Stimulated activated CD4-positive, alpha-beta T cell treated with anti-CD3 and anti-CD28 coated beads, TNF-alpha, amount 100 ng/mL, for 24 hours (primary cell): ENCODE results near the gene FBXO48.

Experiments used
- DNase-seq, 3 experiments: peaks; one replicate each; pipeline ENCODE4 v3.0.0-alpha.2; 2020; ENCODE audit warnings: low read depth in 3 of 3

FBXO48 gene

DNA sequence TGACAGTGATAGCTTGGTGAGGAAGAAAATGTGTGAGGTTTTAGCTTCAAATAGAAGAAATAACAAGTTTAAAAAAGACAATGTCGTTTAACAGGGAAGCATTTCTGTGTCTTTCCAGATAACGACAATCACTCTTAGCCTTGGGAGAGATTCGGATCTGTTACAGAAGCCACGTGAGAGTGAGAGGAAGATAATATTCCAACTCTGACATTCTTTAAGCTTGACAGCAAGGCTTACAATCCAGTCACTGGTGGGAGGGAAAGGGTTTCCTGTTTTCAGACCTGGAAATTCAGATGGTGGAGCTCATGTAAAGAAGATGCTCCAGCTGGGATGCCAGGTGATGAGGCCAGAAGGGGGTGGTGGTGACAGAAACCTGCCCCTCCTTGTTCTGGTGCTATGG lies 30.8 kb downstream of the FBXO48 start:
- DNase-seq, result no peak

DNA sequence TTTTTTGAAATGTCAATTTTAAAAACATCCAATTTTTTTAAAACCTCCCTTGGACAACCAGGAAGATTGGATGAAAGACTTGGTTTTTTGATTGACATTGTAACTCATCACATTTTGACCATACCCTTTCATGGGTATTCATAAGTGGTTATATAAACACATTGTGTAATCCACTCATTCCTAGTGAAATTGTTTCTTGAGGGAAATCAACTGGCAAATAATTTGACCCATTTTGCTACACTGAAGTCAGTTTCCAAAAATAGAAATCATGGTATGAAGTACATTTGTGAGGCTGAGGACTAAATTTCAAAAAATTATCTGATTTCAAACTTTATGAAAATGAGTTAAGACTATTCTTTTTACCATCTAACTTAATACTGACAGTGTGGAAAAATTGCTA lies 31.5 kb downstream of the FBXO48 start:
- no peak for DNase-seq

DNA sequence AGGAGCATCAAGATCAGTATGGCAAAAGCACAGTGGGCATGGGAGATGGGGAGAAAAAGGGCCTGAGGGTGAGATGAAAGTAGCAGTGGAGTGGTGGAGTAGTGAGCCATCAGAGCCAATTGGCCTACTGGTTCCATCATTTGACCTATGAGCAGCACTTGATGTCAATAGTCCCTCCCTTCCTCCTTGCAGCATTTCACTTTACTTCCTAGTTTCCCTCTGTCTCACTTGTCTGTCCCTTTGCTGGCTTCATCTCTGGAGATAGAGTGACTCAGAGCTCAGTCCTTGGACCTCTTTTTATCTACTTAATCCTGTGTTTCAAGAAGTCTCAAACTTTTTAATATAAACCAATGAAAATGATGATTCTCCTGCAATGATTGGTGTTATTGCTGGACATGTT lies 32.1 kb downstream of the FBXO48 start:
- DNase-seq, result no peak

DNA sequence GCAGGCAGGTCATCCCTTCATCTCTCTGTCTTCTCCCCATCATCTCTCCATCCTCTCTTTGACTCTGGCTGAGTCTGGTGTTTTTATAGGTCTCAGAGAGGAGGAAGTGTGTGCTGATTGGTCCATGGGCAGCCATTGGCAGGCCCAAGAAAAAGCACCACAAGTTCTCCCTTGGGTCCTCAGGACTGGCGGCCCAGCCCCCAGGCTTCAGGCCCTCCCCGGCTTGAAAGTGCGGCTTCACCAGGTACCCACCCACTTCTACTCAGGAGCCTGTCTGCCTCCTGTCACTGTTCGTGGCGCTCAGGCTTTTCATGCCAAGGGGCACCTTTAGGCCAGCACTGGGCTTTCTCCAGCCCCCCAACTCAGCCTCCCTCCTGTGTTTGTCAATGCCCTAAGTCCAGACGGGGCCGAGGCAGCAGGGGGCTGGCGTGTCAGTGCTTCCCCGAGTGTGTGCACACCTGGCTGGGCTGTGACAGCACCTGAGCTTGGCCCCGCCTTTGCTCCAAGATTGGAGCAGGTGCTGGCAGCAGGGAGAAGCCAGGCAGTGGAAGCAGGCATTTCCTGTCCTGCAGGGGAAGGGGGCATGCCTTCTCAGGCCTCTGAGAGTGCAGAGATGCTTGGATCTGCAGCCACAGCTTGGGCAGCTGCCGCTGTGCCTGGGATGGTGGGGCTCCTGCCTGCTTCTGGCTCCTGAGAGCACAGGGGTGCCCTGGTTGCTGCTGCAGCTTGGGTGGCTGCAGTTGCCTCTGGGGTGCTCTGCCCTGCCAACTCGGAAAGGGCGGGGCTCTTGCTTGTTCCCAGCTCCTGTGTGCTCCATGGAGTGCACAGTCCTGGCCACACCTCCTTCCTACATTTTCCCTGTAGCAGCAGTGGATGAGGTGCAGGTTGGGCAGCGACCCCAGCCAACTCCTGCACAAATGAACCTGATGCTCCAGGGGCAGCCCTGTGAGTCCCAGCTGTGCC lies 34.1 kb downstream of the FBXO48 start:
- no peak for DNase-seq

DNA sequence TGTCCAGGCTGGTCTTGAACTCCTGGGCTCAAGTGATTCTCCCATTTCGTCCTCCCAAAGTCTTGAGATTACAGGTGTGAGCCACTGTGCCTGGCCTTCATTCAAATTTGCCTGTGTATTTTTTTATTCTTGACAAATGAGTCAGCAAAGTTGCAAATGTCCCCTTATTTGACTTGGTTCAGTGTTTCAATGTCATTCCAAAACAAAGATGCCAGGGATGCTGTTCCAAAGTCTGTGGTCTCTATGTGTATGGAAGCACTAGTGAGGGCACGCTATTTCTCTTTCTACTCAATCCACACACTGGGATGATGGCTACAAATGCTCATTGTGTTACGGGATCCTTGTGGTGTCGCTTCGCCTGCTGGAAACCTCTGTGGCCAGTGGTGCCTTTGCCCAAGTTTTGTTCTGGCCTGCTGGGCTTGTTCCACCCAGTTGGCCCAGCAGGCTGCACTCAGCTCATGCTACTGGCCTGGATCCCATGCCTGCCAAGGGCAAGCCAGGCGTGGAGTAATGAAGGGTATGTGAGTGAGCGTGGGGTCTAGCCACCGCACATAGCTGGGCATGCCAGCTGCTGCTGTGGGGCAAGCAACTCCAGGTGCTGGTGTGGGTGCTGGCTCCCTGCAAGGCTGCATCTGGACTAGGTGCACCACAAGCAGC lies 35.6 kb downstream of the FBXO48 start:
- DNase-seq, result no peak

DNA sequence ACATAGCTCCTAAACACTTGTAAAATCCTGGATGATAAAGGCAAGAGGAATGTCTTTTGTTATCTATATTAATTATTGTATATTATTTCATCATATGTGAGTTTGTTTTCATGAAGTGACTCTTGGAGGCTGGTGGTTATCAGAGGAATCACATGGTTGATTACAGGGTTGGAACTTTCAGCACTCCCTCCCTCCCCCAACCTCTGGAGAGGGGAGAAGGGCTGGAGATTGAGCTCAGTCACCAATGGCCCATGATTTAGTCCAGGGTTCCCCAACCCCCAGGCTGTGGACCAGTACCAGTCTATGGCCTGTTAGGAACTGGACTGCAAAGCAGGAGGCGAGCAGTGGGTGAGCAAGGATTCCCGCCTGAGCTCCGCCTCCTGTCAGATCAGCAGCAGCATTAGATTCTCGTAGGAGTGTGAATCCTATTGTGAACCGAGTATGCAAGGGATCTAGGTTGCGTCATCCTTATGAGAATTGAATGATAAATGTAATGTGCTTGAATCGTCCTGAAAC lies 37.7 kb downstream of the FBXO48 start:
- DNase-seq, result no peak

DNA sequence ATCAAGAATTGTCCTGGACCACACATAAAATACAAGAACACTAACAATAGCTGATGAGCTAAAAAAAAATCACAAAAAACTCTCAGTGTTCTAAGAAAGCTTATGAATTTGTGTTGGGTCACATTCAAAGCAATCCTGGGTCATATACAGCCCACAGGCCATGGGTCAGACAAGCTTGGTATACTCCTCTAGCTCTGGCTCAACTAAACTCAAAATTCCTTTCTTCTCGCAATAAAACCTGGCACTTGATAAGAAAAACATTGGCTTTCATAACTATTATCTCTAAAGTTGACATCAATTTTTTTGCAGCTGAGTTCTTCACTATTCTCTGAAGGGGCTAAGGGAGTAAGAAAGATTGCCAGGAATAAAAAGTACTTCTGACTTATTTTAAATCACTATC lies 38.3 kb downstream of the FBXO48 start:
- no peak for DNase-seq

DNA sequence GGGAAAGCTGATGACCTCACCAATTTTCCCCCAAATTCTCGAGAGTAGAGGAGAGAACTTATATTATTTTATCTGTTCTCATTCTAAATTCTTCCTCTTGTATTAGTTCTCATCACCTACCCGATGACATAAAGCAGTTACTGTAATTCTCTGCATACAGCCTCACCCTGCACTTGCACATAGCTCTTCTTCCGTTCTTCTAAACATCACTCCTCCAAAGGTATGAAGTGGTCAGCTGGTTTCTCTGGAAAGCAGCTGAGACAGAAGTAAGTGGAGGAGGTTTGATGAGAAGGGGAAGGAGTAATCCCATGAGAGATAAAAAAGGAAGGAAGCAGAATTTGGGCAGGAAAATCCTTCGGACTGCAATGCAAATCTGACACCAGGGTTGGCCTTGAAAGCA lies 39.0 kb downstream of the FBXO48 start:
- no peak for DNase-seq

DNA sequence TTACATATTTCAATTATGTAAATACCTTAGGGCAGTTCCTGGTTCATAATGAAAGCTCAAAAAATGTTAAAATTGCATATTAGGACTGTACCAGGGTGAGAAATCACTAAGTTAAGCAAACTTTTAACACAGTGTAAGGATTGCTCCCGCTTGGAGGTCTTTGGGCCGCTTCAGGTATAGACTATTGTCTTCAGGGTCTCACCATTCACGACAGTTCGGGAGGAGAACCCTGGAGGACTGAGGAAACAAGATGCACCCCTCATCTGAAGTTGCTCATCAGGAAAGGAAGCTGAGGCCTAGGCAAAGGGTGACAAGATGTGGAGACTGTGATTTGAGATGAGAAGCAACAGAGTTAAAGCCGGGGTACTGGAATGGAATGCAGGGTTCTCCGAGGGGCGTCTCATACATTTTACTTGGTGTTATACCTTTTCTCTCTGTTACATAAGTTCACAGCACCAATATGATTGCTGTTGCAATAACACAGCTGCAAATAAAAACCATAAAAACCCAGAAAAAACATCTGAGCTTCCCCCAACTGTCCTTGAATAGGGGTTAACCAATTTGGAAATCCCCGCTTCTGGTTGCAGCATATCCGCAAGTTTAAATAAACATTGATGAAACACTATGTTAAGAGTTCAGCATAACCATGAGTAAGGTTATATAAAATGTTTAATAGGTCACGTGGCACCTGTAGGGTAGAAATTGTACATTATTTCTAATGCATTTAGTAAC lies 40.1 kb downstream of the FBXO48 start:
- no peak for DNase-seq

DNA sequence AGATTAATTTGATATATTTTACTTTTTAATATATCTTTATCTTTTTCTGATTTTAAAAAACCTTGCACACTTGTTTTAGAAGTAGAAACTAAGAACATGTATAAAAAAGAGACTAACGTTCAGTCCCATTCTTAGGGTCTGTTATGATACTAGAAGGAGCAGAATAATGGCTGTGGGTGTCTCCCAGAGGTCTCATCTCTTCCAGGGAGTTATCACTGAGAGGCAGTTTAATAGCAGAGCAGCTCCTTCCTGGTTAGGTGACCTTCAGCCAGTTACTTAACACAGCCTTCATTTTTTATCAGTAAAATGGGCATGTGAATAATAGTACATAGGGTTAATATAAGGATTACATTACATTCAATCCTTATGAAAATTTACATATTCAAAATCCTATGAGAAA lies 40.6 kb downstream of the FBXO48 start:
- no peak for DNase-seq

DNA sequence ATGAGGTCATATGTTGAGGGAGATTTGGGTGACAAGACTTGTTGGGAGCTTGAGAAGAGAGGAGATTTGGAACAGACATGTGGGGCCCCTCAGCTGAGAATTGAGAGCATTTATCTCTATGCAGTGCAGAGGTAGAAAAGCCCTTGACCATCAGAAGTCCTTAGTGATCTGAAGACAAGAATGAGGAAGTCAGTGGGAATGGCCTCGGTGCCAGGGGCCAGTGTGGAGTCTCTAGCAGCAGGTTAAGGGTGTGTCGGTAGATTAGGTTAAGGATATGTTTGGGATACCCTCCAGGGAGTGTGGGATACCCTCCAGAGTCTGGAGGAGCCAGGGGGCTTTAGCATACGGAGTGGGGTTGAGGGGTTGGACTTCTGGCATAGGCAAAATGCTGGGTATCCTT lies 41.6 kb downstream of the FBXO48 start:
- DNase-seq, result no peak

DNA sequence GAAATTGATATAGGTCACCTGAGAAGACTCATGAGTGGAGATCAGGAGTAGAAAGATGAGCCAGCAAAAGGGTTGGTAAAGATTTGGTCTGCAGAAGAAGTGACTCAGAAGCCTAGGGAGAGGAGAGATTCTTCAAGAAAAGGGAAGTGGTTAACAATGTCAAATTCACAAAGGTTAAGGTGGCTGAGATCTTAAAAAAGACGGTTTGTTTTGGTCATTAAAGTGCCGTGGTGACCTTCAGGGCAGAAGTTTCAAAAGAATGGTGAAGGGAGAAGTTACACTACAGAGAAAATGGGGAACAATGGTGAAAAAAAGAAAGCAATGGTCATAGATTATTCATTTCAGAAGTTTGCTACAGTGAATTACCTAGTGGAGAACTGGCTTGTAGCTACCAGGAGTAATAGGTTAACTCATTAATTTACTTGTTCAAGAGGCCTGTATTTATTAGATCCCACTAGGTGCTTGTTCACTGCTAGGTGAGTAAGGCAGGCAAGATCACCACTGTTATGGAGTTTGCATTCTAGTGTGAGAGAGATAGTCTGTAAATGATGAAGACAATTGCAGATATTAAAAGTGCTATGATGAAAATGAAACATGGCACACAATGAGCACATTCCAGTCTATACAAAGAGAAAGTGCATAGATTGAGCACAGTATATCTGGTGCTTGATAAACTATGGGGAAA lies 43.0 kb downstream of the FBXO48 start:
- DNase-seq, result no peak

DNA sequence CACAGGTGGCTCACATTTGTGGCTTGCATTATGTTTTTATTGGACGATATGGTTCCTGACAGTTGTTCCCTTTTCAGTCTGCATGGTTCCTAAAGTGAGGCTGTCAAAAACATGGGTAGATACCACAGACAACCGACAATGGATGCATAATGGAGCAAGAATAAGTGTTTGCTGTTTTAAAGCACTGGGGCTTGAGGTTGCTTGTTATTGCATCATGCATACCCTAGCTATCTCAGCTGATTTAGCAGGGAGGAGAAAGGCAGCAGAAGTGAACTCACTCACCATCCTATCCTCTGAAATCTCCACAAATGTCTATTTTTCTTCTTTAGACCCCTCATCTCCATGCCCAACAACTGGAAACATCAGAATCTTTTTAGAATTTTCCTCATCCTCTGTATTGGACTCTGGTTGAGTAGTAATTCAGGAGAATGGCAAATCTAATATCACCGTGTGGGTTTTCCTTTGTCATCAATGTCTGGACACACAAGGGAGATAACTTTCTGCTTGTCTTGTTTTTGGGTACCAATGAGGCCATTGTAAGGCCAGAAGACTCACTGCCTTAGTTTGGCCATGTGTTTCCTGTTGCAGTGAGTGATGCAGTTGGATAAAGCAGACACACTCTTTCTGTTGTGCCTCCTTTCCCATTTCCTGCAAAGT lies 46.7 kb downstream of the FBXO48 start:
- no peak for DNase-seq

DNA sequence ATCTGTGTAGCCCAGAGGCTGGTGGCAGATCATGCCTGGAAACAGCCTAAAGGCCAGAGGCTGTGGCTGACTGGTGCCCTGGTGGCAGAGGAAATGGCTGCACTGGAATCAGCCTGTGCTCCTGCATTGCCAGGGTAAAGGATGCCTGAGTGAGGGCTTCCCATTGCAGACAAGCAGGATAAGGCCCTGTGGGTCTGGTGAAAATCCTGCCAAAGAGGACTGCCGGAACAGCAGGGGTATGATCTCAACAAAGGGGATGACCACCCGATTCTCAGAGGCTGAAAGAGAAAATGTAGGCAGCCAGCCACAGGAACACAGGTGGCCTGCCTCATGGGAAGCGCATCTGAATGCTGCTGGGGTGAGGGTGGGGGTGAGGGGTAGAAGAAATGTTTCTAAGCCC lies 48.2 kb downstream of the FBXO48 start:
- no peak for DNase-seq

DNA sequence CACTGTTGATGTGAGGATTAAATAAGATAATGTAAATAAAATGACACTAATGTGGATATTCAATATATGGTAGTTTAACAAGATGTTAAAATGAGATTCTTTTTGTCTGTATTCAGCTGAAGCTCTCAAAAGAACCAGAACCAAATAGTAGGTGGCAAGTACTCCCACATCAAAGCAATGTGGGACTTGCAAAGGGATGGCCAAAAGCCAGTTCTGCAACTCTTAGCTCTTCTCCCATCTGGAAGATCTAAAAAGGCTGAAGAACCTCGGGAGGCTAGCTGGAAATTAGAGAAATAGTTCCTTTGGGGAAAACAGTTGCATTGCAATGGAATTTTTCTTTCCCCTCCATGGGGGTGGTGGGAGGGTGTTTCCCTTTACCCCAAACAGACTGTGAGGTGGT lies 48.7 kb downstream of the FBXO48 start:
- no peak for DNase-seq

DNA sequence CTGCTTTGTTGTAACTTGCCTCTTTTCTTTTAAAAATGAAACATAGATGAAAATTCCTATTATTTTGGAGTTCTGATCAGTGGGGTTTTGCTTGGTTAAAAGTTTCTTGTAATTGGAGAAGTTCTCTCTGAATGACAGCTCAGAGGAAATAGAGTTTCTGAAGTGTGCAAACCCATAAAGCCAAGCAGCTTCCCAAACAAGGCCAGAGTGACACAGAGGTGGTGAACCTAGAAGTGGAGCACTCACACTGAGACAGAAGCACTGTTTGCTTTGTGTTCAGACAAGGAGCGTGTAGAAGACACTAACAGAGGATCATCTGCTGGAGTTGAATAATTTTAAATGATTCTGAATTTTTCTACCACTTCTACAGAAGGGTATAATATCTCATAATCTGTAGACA lies 49.2 kb downstream of the FBXO48 start:
- DNase-seq, result no peak

DNA sequence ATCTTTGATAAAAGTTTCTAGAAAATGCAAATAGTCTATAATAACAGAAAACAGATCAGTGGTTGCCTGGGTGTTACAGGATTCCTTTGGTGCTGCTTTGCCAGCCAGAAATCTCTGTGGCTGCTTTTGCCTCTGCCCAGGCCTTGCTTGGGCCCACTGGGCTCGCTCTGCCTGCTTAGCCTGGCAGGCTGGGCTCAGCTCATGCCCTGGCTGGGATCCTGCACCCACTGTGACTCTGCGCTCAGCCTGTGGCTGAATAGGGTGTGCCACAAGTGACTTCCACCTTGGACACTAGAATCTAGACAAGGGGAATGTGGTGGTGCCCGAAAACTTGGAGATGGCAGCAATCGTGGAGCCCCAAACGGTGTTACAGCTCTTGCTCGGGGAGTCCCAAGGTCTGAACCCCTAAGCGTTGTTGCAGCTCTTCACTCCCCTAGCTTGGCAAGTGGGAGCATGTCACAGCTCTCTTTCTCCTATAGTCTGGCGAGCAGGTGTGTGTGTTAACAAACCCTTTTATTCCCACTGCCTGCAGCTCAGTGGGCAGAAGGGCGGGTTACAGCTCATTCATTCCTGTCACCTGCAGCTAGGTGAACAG lies 50.9 kb downstream of the FBXO48 start:
- DNase-seq, result no peak

DNA sequence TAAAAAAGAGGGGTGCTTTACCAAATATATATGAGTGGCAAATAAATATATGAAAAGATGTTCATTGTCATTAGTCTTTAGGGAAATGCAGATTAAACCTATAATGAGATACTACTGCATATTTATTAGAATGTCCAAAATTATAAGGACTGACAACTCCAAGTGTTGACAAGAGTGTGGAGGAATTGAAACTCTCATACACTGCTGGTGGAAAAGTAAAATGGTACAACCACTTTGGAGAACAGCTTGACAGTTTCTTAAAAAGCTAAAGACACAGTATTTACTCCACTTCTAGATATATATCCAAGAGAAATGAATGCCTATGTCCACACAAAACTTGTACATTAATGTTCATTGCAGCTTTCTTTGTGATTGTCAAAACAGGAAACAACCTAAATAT lies 51.6 kb downstream of the FBXO48 start:
- DNase-seq, result no peak

DNA sequence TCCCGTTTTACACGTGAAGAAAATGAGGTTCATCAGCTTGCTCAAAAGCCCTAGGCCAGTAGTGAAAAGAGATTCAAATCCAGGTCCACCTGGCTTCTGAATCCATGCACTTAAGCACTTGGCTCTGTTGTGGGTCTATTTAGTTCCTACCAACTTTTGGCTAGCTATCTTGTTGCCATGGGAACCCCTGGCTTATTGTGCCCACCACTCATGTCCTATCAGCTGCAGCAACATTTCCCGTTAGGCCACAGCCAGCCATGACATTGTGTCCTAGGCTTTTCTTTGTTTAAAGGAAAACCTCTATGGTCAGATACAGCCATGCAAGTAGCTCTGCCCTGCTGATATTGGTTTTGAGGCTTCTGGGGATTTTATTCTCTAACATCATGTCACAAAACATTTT lies 52.2 kb downstream of the FBXO48 start:
- no peak for DNase-seq

DNA sequence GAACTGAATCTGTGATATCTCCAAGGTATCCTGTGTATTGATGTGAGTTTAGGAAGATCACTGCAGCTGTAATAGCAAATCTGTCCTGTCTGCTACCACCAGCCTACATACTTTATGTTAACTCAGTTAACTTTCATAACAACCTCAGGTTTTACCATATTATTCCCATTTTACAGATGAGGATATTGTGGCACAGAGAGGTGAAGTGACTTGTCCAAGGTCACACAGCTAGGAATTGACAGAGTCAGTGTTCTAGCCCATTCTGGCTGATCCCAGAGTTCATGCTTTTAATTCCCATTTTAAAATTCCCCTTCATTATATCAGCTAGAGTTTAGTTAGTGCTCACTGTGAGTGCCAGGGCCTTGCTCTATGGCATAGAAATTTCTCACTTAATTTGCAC lies 52.6 kb downstream of the FBXO48 start:
- no peak for DNase-seq

DNA sequence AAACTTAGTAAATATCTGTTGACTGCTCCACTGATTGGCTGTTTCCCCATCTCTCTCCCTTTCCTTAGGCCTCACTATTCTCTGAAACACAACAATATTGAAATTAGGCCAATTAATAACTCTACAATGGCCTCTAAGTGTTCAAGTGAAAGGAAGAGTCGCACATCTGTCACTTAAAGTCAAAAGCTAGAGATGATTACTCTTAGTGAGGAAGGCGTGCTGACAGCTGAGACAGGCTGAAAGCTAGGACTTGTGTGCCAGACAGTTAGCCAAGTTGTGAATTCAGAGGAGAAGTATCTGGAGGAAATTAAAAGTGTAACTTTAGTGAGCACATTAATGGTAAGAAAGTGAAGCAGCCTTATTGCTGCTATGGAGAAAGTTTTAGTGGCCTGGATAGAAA lies 53.6 kb downstream of the FBXO48 start:
- no peak for DNase-seq
